HG03039 (cell line): ENCODE measurements around the gene HELZ2.

Experiments
- ATAC-seq: cut with Tn5 transposase; IDR thresholded peaks from one replicate; pipeline ENCODE4 v1.9.1; 2021; ENCODE audit warnings: mild to moderate bottlenecking, moderate library complexity; ENCODE audit not compliant: unreplicated experiment

The HELZ2 gene

GRCh38 chr20:63597651-63598478 is 23.8 kb upstream of the HELZ2 start:
- ATAC-seq = no peak

GRCh38 chr20:63596423-63596822 is 22.4 kb upstream of the HELZ2 start:
- no peak for ATAC-seq

GRCh38 chr20:63595416-63596127 is 21.5 kb upstream of the HELZ2 start:
- ATAC-seq = no peak

GRCh38 chr20:63594043-63594561 is 20.1 kb upstream of the HELZ2 start:
- no peak for ATAC-seq

GRCh38 chr20:63592661-63593060 is 18.6 kb upstream of the HELZ2 start:
- ATAC-seq = no peak

- ATAC-seq = no peak
Observed at GRCh38 chr20:63591786-63592355, 17.8 kb upstream of the HELZ2 start.

GRCh38 chr20:63591147-63591533 is 17.1 kb upstream of the HELZ2 start:
- no peak for ATAC-seq

- ATAC-seq = no peak
Observed at GRCh38 chr20:63590218-63591146, 16.4 kb upstream of the HELZ2 start.

GRCh38 chr20:63589261-63590217 is 15.5 kb upstream of the HELZ2 start:
- no peak for ATAC-seq

GRCh38 chr20:63588641-63589041 is 14.6 kb upstream of the HELZ2 start:
- no peak for ATAC-seq

GRCh38 chr20:63587776-63588591 is 13.9 kb upstream of the HELZ2 start:
- ATAC-seq = no peak

- no peak for ATAC-seq
Observed at GRCh38 chr20:63587256-63587655, 13.2 kb upstream of the HELZ2 start.

- no peak for ATAC-seq
Observed at GRCh38 chr20:63586797-63587196, 12.8 kb upstream of the HELZ2 start.

GRCh38 chr20:63585616-63586565 is 11.9 kb upstream of the HELZ2 start:
- ATAC-seq = no peak

GRCh38 chr20:63582382-63583063 is 8.5 kb upstream of the HELZ2 start:
- ATAC-seq = no peak

GRCh38 chr20:63580796-63581461 is 6.9 kb upstream of the HELZ2 start:
- ATAC-seq = no peak
